WTC11 (cell line): ENCODE measurements around the gene CHCHD2. TPM values are rescaled to one million over a fixed set of nuclear protein-coding genes. Genes with fewer than 3 reads are reported as not detected.

Experiments used
- ATAC-seq: fragments of 200-7000 bp; cut with Tn5 transposase; 2 replicates; pipeline ENCODE4 v1.10.0; 2021; ENCODE audit warnings: mild to moderate bottlenecking, moderate library complexity
- CTCF ChIA-PET: fragments of 300-600 bp; sonication (Branson Sonifier 250); formaldehyde crosslinking; loops from one replicate; lab custom pipeline; 2021; ENCODE audit warnings: antibody characterized with exemption; lab: Charles Lee
- POLR2A ChIA-PET: fragments of 350-600 bp; sonication (Branson Sonifier 250); formaldehyde crosslinking; loops from one replicate; lab custom pipeline; 2021; ENCODE audit warnings: antibody characterized with exemption; lab: Charles Lee
- DNase-seq: peaks from one replicate; pipeline ENCODE4 v3.0.0; 2021; ENCODE audit warnings: low spot score
- H3K27ac Mint-ChIP-seq: 2 replicates; pipeline ENCODE4 v1.8.0; 2021; ENCODE audit warnings: mixed read lengths
- H3K27me3 Mint-ChIP-seq: 2 replicates; pipeline ENCODE4 v1.8.0; 2021; ENCODE audit warnings: low read depth, mild to moderate bottlenecking, moderate library complexity, mixed read lengths
- H3K36me3 Mint-ChIP-seq: 2 replicates; pipeline ENCODE4 v1.8.0; 2021; ENCODE audit warnings: mixed read lengths
- H3K4me1 Mint-ChIP-seq: 2 replicates; pipeline ENCODE4 v1.8.0; 2022; ENCODE audit warnings: mixed read lengths
- H3K4me3 Mint-ChIP-seq: 2 replicates; pipeline ENCODE4 v1.8.0; 2021; ENCODE audit warnings: mild to moderate bottlenecking, moderate library complexity, mixed read lengths
- H3K9me3 Mint-ChIP-seq: 2 replicates; pipeline ENCODE4 v1.8.0; 2021; ENCODE audit warnings: mixed read lengths
- FOXP1 ChIP-seq: sonication (generic); formaldehyde crosslinking; IDR thresholded peaks from 2 replicates; pipeline ENCODE4 v1.8.0; 2022; ENCODE audit warnings: missing genetic modification reagents, mild to moderate bottlenecking, moderate library complexity, borderline replicate concordance
- NFATC4 ChIP-seq: fragments of 250-450 bp; sonication (Bioruptor Pico); IDR thresholded peaks from 2 replicates; pipeline ENCODE4 v1.9.0; 2021; ENCODE audit warnings: mild to moderate bottlenecking
- NR1H2 ChIP-seq: sonication (generic); formaldehyde crosslinking; IDR thresholded peaks from 2 replicates; pipeline ENCODE4 v1.9.0; 2021; ENCODE audit warnings: mild to moderate bottlenecking, moderate library complexity, missing genetic modification reagents
- NR2C2 ChIP-seq: sonication (generic); formaldehyde crosslinking; IDR thresholded peaks from 2 replicates; pipeline ENCODE4 v1.8.0; 2022; ENCODE audit warnings: mild to moderate bottlenecking, missing genetic modification reagents
- ZBTB21 ChIP-seq: sonication (generic); formaldehyde crosslinking; IDR thresholded peaks from 2 replicates; pipeline ENCODE4 v1.8.1; 2023; ENCODE audit warnings: mild to moderate bottlenecking, missing genetic modification reagents, borderline replicate concordance
- ZNF138 ChIP-seq: sonication (generic); formaldehyde crosslinking; conservative IDR thresholded peaks from 2 replicates; pipeline ENCODE4 v1.8.1; 2022; ENCODE audit warnings: mild to moderate bottlenecking, moderate library complexity, missing genetic modification reagents
- ZNF396 ChIP-seq: fragments of 250-450 bp; sonication (Bioruptor Pico); IDR thresholded peaks from 2 replicates; pipeline ENCODE4 v1.8.0; 2021; ENCODE audit warnings: mild to moderate bottlenecking, moderate library complexity, borderline replicate concordance
- total RNA-seq: library from RNA; stranded (reverse); gene quantifications from 3 replicates; pipeline ENCODE4 v1.2.3, GENCODE V29; 2021
- TF ChIP-seq, protein P1 (sequence below): fragments of 200-600 bp; IDR thresholded peaks from 2 replicates; pipeline ENCODE4 v1.8.0; 2022; ENCODE audit warnings: antibody characterized with exemption
- TF ChIP-seq, protein P2 (sequence below): sonication (generic); formaldehyde crosslinking; IDR thresholded peaks from 2 replicates; pipeline ENCODE4 v1.8.0; 2022; ENCODE audit warnings: mild to moderate bottlenecking, missing genetic modification reagents
- TF ChIP-seq, protein P3 (sequence below): sonication (generic); formaldehyde crosslinking; IDR thresholded peaks from 2 replicates; pipeline ENCODE4 v1.8.0; 2023; ENCODE audit warnings: missing genetic modification reagents
- TF ChIP-seq, protein P4 (sequence below): sonication (generic); formaldehyde crosslinking; IDR thresholded peaks from 2 replicates; pipeline ENCODE4 v1.8.0; 2022; ENCODE audit warnings: mild to moderate bottlenecking, missing genetic modification reagents
- TF ChIP-seq, protein P5 (sequence below): fragments of 250-450 bp; sonication (Bioruptor Pico); IDR thresholded peaks from 2 replicates; pipeline ENCODE4 v1.9.0; 2021; ENCODE audit warnings: mild to moderate bottlenecking
- TF ChIP-seq, protein P6 (sequence below): sonication (generic); formaldehyde crosslinking; IDR thresholded peaks from 2 replicates; pipeline ENCODE4 v1.8.0; 2022; ENCODE audit warnings: mild to moderate bottlenecking, missing genetic modification reagents
- TF ChIP-seq, protein P7 (sequence below): sonication (generic); formaldehyde crosslinking; IDR thresholded peaks from 2 replicates; pipeline ENCODE4 v1.8.0; 2022; ENCODE audit warnings: missing genetic modification reagents
- TF ChIP-seq, protein P8 (sequence below): fragments of 250-450 bp; sonication (Bioruptor Pico); IDR thresholded peaks from 2 replicates; pipeline ENCODE4 v1.9.0; 2021; ENCODE audit warnings: mild to moderate bottlenecking
- TF ChIP-seq, protein P9 (sequence below): sonication (generic); formaldehyde crosslinking; IDR thresholded peaks from 2 replicates; pipeline ENCODE4 v1.8.1; 2023; ENCODE audit warnings: mild to moderate bottlenecking, missing genetic modification reagents, moderate library complexity

CHCHD2 gene
- total RNA-seq, 1 experiment from 2014 or later, result 2.2 TPM

DNA sequence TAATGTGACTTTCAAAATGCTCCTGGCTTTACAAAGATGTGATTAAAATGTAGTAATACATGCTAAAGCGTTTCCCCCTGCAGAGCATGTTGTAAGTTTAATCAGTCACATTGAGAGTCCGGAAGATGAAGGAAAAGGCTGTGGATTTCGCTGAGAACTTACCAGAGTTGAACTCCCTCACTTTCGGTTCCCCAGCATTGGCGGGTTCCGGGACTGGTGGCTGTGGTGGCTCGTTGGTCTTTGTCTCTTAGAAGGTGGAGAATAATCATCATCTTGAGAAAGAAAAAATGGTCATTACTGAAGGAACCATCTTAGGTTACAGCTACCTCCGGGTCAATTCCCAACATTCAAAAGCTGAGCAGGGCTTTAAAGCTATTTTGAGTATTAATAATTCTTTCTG lies 19.6 kb upstream of the CHCHD2 start (continued):
- TF ChIP-seq, protein P1, sequence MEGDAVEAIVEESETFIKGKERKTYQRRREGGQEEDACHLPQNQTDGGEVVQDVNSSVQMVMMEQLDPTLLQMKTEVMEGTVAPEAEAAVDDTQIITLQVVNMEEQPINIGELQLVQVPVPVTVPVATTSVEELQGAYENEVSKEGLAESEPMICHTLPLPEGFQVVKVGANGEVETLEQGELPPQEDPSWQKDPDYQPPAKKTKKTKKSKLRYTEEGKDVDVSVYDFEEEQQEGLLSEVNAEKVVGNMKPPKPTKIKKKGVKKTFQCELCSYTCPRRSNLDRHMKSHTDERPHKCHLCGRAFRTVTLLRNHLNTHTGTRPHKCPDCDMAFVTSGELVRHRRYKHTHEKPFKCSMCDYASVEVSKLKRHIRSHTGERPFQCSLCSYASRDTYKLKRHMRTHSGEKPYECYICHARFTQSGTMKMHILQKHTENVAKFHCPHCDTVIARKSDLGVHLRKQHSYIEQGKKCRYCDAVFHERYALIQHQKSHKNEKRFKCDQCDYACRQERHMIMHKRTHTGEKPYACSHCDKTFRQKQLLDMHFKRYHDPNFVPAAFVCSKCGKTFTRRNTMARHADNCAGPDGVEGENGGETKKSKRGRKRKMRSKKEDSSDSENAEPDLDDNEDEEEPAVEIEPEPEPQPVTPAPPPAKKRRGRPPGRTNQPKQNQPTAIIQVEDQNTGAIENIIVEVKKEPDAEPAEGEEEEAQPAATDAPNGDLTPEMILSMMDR, result no peak
- TF ChIP-seq, protein P2, sequence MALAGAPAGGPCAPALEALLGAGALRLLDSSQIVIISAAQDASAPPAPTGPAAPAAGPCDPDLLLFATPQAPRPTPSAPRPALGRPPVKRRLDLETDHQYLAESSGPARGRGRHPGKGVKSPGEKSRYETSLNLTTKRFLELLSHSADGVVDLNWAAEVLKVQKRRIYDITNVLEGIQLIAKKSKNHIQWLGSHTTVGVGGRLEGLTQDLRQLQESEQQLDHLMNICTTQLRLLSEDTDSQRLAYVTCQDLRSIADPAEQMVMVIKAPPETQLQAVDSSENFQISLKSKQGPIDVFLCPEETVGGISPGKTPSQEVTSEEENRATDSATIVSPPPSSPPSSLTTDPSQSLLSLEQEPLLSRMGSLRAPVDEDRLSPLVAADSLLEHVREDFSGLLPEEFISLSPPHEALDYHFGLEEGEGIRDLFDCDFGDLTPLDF (CRISPR knock-in tag), result no peak
- TF ChIP-seq NR1H2 (no peak), FOXP1 (CRISPR knock-in tag) (no peak), ZNF138 (CRISPR knock-in tag) (no peak)
- TF ChIP-seq, protein P3, sequence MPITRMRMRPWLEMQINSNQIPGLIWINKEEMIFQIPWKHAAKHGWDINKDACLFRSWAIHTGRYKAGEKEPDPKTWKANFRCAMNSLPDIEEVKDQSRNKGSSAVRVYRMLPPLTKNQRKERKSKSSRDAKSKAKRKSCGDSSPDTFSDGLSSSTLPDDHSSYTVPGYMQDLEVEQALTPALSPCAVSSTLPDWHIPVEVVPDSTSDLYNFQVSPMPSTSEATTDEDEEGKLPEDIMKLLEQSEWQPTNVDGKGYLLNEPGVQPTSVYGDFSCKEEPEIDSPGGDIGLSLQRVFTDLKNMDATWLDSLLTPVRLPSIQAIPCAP (CRISPR knock-in tag), result no peak
- TF ChIP-seq, protein P4, sequence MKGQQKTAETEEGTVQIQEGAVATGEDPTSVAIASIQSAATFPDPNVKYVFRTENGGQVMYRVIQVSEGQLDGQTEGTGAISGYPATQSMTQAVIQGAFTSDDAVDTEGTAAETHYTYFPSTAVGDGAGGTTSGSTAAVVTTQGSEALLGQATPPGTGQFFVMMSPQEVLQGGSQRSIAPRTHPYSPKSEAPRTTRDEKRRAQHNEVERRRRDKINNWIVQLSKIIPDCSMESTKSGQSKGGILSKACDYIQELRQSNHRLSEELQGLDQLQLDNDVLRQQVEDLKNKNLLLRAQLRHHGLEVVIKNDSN, result no peak
- TF ChIP-seq, protein P5, sequence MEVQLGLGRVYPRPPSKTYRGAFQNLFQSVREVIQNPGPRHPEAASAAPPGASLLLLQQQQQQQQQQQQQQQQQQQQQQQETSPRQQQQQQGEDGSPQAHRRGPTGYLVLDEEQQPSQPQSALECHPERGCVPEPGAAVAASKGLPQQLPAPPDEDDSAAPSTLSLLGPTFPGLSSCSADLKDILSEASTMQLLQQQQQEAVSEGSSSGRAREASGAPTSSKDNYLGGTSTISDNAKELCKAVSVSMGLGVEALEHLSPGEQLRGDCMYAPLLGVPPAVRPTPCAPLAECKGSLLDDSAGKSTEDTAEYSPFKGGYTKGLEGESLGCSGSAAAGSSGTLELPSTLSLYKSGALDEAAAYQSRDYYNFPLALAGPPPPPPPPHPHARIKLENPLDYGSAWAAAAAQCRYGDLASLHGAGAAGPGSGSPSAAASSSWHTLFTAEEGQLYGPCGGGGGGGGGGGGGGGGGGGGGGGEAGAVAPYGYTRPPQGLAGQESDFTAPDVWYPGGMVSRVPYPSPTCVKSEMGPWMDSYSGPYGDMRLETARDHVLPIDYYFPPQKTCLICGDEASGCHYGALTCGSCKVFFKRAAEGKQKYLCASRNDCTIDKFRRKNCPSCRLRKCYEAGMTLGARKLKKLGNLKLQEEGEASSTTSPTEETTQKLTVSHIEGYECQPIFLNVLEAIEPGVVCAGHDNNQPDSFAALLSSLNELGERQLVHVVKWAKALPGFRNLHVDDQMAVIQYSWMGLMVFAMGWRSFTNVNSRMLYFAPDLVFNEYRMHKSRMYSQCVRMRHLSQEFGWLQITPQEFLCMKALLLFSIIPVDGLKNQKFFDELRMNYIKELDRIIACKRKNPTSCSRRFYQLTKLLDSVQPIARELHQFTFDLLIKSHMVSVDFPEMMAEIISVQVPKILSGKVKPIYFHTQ (CRISPR knock-in tag), result no peak
- TF ChIP-seq, protein P6, sequence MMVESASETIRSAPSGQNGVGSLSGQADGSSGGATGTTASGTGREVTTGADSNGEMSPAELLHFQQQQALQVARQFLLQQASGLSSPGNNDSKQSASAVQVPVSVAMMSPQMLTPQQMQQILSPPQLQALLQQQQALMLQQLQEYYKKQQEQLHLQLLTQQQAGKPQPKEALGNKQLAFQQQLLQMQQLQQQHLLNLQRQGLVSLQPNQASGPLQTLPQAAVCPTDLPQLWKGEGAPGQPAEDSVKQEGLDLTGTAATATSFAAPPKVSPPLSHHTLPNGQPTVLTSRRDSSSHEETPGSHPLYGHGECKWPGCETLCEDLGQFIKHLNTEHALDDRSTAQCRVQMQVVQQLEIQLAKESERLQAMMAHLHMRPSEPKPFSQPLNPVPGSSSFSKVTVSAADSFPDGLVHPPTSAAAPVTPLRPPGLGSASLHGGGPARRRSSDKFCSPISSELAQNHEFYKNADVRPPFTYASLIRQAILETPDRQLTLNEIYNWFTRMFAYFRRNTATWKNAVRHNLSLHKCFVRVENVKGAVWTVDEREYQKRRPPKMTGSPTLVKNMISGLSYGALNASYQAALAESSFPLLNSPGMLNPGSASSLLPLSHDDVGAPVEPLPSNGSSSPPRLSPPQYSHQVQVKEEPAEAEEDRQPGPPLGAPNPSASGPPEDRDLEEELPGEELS (CRISPR knock-in tag), result no peak

DNA sequence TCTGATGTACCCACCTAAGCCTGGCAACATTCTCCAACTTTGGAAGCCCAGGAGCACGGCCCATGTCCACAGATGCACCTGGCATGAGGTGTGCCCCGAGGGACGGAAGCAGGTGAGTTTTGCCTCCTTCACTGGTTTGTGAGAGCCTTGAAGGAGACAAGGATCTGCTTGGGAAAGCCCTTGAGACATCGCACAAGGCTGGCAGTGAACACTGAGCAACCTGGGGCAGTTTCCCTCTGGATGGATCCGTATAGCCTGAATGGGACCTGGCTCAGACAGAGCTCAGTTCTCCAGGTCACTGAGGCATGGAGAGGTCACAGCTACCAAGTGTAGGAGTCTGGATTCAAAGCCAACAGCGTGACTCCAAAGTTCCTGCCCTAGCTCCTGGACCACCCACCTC lies 18.7 kb upstream of the CHCHD2 start:
- DNase-seq (no peak), ATAC-seq (no peak)
- CTCF ChIA-PET, result no interaction called here
- Mint-ChIP-seq H3K27me3 (peaks cover 6% of the 10 kb centered on the region), H3K36me3 (peaks cover 52% of the 10 kb centered on the region), H3K27ac (no peak overlapping the region), H3K9me3 (peaks cover 56% of the 10 kb centered on the region), H3K4me3 (no peak overlapping the region), H3K4me1 (no peaks in the 10 kb centered on the region)
- TF ChIP-seq, protein P7, sequence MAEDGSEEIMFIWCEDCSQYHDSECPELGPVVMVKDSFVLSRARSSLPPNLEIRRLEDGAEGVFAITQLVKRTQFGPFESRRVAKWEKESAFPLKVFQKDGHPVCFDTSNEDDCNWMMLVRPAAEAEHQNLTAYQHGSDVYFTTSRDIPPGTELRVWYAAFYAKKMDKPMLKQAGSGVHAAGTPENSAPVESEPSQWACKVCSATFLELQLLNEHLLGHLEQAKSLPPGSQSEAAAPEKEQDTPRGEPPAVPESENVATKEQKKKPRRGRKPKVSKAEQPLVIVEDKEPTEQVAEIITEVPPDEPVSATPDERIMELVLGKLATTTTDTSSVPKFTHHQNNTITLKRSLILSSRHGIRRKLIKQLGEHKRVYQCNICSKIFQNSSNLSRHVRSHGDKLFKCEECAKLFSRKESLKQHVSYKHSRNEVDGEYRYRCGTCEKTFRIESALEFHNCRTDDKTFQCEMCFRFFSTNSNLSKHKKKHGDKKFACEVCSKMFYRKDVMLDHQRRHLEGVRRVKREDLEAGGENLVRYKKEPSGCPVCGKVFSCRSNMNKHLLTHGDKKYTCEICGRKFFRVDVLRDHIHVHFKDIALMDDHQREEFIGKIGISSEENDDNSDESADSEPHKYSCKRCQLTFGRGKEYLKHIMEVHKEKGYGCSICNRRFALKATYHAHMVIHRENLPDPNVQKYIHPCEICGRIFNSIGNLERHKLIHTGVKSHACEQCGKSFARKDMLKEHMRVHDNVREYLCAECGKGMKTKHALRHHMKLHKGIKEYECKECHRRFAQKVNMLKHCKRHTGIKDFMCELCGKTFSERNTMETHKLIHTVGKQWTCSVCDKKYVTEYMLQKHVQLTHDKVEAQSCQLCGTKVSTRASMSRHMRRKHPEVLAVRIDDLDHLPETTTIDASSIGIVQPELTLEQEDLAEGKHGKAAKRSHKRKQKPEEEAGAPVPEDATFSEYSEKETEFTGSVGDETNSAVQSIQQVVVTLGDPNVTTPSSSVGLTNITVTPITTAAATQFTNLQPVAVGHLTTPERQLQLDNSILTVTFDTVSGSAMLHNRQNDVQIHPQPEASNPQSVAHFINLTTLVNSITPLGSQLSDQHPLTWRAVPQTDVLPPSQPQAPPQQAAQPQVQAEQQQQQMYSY (CRISPR knock-in tag), result no peak
- TF ChIP-seq, protein P8, sequence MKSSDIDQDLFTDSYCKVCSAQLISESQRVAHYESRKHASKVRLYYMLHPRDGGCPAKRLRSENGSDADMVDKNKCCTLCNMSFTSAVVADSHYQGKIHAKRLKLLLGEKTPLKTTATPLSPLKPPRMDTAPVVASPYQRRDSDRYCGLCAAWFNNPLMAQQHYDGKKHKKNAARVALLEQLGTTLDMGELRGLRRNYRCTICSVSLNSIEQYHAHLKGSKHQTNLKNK (CRISPR knock-in tag), result no peak
- TF ChIP-seq, protein P6 (CRISPR knock-in tag), result no peak
- TF ChIP-seq ZNF138 (CRISPR knock-in tag), result no peak
- no peak for TF ChIP-seq ZBTB21 (CRISPR knock-in tag)
- no peak for TF ChIP-seq NR2C2
- TF ChIP-seq, protein P4, result no peak
- no peak for TF ChIP-seq ZNF396 (CRISPR knock-in tag)
- TF ChIP-seq, protein P9, sequence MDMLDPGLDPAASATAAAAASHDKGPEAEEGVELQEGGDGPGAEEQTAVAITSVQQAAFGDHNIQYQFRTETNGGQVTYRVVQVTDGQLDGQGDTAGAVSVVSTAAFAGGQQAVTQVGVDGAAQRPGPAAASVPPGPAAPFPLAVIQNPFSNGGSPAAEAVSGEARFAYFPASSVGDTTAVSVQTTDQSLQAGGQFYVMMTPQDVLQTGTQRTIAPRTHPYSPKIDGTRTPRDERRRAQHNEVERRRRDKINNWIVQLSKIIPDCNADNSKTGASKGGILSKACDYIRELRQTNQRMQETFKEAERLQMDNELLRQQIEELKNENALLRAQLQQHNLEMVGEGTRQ (CRISPR knock-in tag), result no peak
- no peak for TF ChIP-seq NFATC4 (CRISPR knock-in tag)
- POLR2A ChIA-PET, result interaction anchor here (0.6 kb wide), 1 partner anchor 60 kb away, joined by 5 read pairs; no protein-coding TSS in a partner anchor
